HG03565 (cell line): ENCODE data around the gene HDAC6.
"Not testable (repeated sequence)": the region's sequence is repeated elsewhere in the genome, so short reads cannot be mapped to it uniquely, and the experiment has no call there.

Experiments
- ATAC-seq: cut with Tn5 transposase; IDR thresholded peaks from one replicate; pipeline ENCODE4 v1.9.1; 2021; ENCODE audit warnings: mild to moderate bottlenecking, moderate library complexity; ENCODE audit not compliant: unreplicated experiment

Gene HDAC6

DNA sequence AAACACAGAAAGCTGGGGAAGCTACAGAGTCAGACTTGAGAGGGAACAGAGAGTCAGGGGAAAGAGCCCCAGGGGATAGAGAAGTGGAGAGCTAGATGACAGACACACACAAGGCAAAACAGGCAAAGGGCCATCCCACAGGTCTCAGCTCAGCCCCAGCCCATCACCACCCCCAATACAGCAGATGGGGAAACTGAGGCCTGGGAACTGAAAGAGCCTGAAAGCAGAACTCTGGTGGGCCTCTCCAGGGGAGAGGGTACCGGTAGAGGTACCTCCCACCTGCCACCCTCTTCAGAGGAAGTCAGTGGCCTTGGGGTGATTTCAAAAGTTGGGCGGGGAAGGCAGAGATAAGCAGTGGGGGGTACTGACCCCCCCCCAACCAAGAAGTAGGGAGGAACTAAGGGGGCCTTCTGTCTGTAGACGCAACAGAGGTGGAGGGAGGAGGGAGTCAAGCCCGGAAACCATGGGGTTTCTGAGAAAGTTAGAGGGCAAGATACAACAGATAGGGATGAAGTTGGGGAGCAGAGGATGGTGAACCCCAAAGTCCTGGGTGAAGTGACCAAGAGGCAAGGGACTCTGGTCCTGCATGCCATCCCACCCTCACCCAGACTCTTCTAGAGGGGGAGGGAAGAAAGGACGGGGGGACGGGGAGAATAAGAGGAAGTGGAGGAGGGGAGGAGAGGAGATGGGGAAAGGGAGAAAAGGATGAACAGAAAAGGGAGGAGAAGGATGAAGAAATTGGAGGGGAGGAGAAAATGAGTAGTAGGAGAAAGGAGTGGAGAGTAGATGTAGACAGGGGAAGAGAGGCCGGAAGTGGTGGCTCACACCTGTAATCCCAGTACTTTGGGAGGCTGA lies 12.3 kb upstream of the HDAC6 start:
- ATAC-seq, result no peak

DNA sequence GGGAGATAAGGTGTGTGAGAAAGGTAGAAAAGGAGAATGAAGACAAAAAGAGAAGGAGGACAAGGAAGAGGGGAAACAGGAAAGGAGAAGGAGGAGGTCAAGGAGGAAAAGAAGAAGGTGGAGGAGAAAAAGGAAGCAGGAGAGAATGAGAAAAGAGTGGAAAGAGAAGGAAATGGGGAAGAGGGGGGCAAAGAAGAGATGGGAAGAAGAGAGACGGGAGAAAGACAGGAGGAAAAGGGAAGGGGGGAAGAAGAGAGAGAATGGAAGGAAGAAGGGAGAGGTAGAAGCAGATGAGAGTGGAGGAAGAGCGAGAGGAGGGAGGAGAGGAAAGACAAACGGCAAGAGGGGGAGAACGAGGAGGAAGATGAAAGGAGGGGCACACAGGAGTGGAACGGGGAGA lies 11.4 kb upstream of the HDAC6 start:
- ATAC-seq, result no peak

DNA sequence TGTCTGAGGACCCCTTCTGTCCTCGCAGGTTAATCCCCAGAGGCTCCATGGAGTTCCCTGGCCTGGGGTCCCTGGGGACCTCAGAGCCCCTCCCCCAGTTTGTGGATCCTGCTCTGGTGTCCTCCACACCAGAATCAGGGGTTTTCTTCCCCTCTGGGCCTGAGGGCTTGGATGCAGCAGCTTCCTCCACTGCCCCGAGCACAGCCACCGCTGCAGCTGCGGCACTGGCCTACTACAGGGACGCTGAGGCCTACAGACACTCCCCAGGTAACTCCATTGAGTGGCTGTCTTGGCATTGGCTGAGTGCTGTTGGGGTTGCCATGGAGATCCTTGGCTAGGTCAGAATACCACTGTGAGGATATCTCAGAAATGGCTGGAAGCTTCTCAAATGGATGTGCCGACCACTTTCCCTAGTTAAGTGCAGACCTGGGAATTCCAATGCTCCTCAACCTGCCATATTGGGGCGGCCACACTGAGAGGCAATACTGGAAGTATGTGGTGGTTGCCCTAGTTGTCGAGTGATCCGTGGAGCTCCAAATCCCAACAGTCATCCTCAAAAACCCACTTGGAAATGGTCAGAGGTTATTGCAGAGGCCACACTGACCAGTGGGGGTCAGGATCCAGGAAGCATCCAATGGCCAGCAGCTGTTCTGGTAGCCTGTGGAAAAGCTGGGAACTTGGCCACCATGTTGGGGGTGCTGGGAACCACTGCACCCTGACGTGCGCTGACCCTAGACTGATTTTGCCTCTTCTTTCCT lies 10.6 kb upstream of the HDAC6 start:
- no peak for ATAC-seq

DNA sequence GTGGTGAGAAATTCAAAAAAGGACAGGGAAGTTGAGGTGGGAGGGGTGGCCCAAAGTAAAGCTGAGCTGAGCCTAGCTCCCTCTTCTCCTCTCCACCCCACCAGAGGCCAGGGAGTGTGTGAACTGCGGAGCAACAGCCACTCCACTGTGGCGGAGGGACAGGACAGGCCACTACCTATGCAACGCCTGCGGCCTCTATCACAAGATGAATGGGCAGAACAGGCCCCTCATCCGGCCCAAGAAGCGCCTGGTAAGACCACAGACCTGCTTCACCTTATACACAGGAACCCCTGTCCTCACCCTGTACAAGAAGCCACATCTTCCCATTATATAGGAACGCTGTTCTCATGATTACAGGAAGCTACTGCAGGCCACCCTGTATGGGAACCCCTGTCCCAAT lies 9.6 kb upstream of the HDAC6 start:
- no peak for ATAC-seq

DNA sequence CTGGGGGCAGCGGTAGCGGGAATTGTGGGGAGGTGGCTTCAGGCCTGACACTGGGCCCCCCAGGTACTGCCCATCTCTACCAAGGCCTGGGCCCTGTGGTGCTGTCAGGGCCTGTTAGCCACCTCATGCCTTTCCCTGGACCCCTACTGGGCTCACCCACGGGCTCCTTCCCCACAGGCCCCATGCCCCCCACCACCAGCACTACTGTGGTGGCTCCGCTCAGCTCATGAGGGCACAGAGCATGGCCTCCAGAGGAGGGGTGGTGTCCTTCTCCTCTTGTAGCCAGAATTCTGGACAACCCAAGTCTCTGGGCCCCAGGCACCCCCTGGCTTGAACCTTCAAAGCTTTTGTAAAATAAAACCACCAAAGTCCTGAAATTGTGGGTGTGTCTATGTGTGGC lies 7.9 kb upstream of the HDAC6 start:
- no peak for ATAC-seq

DNA sequence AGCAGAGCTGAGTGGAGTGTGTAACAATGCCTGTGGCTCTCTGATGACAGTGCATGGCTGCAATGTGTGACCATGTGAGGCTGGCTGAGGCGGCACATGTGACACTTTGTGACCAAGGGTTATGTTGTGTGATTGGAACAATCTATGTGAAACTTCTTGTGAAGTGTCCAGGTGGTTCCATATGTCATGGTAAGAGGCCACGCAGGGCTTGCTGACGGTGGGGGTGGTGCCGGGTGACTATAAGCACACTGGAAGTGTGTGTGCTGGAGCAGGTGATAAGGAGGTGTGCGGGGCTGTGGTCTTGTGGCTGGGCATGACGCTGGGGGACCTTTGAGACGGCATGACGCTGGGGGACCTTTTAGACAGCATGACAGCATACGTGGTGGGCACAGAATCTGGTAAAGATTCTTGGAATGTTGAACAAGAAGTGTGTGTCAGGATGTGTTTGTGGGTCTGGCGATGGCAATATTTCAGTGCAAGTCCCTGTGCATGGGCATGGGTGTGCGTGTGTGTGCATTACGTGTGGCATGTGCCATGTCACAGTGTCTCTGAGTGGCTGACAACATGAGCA lies 7.4 kb upstream of the HDAC6 start:
- no peak for ATAC-seq

DNA sequence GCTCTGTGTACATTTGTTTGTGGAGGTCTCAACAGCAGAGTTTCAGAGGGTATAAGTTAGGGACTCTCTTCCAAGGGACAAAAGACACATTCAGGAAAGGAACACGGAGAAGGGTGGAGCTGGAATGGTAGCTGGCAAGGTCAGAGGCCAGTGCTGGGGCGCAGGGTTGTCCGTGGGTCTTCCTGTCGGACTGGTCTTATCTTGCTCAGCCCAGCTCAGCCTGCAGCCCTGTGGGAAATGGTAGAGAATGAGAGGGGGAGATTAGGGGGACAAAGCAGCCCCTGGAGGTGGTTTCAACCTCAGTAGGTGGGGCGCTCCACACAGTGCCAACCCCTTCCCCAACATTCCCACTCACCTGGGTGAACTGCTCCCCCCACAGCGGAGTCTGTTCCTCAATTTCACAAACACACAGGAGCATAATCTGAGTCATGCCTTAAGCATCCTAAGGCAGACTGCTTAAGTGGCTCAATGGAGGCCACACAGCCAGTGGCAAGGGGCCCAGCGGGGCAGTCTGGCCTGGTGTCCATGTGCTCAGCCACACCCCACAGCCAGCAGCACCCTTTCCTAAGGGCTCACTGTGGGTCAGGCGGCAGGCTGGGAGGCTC lies 6.9 kb upstream of the HDAC6 start:
- no peak for ATAC-seq

DNA sequence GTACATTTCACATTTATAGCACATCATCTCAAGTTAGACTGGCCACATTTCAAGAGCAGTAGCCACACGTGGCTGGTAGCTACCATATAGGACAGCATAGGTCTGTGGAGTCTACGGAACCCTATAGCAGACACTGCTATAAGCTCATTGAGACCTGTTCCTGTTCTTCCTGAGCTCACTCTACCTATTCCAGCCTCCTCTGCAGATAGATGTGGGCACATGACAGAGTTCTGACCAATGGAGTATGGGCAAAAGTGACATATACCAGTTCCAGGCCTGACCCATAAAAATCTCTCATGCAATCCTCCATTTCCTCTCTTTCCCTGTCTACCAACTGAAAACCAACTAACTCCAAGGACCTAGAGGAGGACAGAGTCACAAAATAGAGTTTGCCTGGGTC lies 3.5 kb upstream of the HDAC6 start:
- ATAC-seq, result no peak

DNA sequence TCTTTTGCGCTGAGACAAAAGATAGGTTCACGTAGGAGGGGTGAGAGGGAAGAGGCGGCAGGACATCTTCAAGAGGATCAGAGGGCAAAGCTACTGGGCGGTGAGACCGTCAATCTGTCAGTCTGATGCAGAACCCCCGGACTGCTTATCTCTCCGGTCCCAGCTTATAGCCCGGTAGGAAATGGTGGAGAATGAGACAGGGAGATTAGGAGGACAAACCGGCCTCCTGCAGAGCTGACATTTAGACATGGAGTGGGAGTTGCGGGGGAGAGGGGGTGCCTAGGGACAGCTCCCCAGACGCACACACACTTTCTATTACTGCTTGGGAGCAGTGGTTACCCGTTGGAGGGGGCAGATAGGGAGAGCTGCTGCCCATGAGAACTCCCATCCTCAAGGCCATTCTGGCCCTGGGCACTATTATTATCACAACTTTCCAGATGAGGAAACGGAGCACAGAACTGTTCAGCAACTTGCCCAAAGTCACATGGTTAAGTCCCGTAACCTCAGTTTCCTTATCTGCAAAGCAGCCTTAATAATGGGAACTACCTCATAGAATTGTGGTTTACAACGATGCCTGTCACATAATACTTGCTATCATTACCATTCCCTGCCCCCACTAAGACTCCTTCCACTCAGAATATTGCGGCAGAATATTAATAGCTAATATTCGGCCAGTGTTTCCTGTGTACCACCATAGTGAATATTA lies 1.1 kb upstream of the HDAC6 start:
- ATAC-seq, result no peak

DNA sequence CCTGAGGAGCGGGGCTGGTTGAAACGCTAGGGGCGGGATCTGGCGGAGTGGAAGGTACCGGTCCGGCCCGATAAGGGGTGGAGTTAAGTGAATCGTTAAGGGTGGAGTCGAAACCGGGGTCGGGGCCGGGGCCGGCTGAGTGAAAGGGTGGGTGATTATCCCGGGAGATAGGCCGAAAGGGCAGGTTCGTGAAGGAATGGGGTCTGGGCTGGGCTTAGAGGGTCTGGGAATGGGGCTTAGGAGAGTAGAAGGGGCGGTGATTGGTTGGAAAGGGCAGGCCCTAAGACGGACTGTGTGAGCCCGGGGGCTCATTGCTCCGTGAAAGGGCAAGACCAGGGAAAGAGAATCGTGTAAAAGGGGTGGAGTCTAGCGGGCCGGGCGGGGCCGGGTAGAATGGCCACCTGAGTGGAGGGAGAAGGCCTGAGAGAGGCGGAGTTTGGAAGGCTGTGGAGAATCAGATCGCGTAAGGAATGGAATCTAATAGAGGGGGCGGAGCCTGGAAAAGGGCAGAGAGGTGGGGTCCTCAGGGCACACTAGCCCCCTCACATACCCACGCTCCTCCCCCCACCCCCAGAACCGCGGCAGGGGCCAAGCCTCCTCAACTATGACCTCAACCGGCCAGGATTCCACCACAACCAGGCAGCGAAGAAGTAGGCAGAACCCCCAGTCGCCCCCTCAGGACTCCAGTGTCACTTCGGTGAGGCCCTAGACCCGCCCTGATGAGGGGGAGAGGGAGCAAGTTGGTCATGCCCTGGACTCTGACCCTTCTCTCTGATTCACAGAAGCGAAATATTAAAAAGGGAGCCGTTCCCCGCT lies 430 bp downstream of the HDAC6 start:
- ATAC-seq, result peak; percentile 22

DNA sequence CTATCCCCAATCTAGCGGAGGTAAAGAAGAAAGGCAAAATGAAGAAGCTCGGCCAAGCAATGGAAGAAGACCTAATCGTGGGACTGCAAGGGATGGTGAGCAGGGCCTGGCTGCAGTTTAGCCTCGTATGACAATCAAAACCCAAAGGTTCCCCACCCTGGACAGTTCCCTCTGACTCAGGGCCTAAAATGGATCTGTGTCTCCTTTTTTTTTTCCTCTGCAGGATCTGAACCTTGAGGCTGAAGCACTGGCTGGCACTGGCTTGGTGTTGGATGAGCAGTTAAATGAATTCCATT lies 986 bp downstream of the HDAC6 start:
- no peak for ATAC-seq

DNA sequence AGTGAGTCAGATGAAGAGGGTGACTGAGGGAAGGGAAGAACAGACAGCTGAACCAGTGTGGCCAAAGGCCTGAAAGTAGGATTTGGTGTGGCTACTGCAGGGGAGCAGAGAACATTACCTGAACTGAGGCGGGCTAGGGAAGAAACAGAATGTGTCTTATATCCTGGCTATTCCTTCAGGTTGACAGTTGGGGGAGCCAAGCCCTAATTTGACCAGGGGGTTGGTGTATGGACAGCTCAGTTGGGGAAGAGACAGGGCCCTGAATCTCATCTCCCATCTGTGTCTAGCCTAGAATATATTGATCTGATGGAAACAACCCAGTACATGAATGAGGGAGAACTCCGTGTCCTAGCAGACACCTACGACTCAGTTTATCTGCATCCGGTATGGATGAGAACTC lies 4.2 kb downstream of the HDAC6 start:
- no peak for ATAC-seq

DNA sequence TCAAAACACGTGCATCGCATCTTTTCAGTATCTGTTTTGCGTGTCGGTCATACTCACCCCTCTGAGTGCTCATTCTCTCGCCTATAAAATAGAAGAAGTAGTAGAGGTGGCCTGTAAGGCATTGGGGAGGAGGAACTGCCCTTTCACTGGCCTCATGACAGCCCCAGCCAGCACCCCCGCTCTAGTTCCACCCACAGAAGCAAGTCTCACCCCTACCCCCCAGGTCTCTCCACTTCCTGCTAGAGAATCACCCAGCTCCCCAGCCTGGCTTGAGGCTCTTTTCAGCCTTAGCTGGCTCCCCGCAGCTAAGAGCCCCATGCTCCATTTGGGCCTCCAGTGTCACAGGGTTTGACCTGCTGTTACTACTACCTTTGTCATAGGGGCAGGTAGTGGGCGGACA lies 11.8 kb downstream of the HDAC6 start:
- ATAC-seq, result no peak

DNA sequence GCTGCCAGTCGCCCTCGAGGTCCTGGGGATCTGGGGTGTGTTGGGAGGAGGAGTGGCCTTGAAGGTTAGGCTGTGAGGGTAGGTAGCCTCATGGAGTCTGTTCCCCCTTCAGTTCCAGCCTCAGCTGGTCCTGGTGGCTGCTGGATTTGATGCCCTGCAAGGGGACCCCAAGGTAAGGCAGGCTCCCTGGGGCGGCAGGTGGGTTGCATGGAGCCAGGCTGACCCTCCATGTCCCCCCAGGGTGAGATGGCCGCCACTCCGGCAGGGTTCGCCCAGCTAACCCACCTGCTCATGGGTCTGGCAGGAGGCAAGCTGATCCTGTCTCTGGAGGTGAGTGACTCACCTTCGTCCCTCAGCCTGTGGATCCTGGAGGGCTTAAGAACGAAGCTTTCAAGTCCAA lies 12.9 kb downstream of the HDAC6 start:
- no peak for ATAC-seq

DNA sequence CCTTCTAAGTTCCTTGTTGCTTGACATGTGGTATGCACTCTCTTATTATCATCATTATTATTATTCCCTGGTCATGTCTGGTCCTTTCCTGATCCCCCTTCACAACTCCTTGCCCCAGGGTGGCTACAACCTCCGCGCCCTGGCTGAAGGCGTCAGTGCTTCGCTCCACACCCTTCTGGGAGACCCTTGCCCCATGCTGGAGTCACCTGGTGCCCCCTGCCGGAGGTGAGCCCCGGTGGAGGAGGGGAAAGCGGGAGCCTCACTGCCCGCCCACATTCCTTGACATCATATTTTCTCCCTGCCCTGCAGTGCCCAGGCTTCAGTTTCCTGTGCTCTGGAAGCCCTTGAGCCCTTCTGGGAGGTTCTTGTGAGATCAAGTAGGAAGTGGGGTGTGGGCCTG lies 13.4 kb downstream of the HDAC6 start:
- ATAC-seq, result no peak

DNA sequence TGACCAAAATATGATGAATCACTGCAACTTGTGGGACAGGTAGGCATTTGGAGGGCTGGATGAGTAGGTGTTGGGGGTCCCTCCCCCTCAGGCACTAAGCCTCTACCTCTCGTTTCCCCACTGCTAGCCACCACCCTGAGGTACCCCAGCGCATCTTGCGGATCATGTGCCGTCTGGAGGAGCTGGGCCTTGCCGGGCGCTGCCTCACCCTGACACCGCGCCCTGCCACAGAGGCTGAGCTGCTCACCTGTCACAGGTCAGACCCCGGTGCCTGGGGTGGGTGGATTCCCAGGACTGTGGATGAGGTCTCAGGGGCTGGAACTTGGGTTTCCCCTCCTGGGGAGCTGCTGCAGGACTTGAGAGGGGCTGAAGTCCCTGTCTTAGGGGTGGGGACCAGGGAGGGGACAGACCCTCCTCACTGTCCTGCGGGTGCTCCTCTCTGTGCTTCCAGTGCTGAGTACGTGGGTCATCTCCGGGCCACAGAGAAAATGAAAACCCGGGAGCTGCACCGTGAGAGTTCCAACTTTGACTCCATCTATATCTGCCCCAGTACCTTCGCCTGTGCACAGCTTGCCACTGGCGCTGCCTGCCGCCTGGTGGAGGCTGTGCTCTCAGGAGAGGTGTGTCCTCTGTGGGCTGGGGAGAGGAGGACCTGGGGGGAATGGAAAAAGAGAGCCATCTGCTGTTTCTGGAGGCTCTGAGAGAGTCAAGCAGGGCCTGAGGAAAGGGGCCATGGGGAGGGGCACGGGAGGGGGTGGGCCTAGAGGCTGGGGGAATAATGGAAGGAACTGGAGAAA lies 14.3 kb downstream of the HDAC6 start:
- no peak for ATAC-seq

DNA sequence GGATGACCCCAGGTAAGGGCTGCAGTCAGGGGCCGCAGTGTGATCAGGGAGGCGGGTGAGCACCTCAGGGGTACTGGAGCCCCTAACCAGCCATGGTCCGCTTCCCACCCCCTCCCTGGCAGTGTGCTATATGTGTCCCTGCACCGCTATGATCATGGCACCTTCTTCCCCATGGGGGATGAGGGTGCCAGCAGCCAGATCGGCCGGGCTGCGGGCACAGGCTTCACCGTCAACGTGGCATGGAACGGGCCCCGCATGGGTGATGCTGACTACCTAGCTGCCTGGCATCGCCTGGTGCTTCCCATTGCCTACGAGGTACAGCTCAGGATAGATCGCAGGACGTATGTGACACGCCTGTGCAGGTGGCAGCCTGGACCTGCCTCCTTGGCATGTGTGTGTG lies 16.2 kb downstream of the HDAC6 start:
- ATAC-seq, result no peak

DNA sequence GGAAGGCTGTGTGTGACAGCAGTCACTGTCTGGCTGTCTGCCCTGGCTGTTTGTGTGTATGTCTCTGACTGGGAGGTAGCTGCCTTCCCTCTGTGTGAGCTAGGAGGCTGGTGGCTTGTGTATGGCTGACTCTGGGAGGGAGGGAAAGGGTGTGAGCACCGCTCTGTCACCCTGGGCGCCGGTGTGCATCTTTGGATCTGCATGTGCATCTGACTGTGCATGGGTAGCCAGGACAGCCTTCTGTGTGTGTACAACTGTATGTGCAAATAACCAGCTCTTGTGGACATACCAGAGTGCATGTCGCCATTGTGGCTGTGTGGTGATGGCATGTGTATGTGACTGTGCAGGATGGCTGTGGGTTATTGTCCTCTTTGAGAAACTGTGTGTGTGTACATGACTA lies 17.0 kb downstream of the HDAC6 start:
- ATAC-seq, result no peak

DNA sequence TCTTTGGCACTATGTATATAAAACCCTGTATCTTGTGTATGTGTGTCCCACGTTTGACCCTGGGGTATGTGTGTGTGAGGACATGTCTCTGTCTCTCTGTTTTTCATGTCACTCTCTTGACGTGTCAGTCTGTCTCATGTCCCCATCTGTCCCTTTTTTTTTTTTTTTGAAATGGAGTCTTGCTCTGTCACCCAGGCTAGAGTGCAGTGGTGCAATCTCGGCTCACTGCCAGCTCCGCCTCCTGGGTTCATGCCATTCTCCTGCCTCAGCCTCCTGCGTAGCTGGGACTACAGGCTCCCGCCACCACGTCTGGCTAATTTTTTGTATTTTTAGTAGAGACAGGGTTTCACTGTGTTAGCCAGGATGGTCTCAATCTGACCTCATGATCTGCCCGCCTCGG lies 17.5 kb downstream of the HDAC6 start:
- not testable (repeated sequence) for ATAC-seq

DNA sequence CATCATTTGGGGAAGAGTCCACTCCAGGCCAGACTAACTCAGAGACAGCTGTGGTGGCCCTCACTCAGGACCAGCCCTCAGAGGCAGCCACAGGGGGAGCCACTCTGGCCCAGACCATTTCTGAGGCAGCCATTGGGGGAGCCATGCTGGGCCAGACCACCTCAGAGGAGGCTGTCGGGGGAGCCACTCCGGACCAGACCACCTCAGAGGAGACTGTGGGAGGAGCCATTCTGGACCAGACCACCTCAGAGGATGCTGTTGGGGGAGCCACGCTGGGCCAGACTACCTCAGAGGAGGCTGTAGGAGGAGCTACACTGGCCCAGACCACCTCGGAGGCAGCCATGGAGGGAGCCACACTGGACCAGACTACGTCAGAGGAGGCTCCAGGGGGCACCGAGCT lies 21.2 kb downstream of the HDAC6 start:
- no peak for ATAC-seq
